DMS79 treated with DMSO at 0.1 percent for 48 hours (cell line): Measurements from ENCODE around the gene CFAP70.

Source experiments
- DNase-seq: peaks from one replicate; lab custom pipeline; 2025; lab: John Stamatoyannopoulos, UW

Gene CFAP70

DNA sequence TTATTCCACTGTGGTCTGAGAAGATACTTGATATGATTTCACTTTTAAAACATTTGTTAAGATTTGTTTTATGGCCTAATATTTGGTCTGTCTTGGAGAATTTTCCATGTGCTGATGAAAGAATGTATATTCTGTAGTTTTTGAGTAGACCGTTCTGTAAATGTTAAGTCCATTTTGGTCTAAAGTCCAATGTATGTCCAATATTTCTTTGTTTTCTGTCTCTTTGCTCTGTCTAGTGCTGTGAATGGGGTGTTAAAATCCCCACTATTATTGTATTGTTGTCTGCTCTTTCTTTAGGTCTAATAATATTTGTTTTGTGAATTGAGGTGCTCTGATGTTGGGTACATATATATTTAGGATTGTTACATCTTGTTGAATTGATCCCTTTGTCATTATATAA lies 142.9 kb downstream of the CFAP70 start:
- DNase-seq: no peak

DNA sequence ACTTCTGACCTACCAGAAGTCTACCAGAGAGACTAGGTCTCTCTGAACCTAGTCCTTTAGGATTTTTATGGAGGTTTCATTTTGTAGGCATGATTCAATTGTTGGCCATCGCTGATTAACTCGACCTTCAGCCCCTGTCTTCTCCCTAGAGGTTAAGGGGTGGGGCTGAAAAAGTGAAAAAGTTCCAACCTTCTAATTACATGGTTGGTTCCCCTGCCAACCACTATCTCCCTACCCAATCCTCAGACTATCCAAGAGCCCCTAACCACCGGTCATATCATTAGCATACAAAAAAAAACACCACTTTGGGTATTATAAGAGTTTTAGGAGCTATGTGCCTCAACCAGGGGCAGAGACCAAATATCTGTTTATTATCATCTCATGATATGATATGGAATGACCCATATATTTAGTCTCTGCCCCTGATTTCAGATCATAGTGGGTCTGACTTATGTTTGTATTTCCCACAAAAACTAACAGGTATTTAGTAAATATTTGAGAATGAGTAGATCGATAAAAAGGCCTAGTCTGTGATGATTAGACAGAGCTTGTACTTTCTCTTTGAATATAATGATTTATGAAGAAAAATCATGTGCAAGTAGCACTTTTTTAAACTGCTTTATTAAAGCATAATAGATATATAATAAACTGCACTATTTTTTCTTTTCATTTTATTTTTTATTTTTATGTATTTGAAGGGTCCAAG lies 147.4 kb downstream of the CFAP70 start:
- DNase-seq: no peak

GRCh38 chr10:73210395-73211105 lies 148.1 kb downstream of the CFAP70 start:
- no peak for DNase-seq

DNA sequence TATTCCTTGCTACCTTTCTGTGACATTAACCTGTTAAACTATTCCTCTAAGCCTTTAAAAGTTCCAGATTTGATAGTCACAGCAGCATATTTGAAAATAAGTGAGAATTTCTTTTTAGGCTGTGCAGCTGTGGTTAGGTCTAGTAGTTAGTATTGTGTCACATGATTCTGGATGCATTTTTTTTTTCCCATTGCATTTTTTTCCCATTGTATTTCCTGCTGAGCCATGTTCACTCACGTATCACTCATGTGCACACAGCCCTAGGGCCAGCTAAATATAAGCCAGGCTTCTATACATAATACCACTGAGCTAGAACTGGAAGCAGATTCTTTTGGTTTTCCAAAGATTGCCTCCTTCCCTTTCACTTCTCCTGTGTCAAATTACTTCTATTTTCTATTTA lies 149.0 kb downstream of the CFAP70 start:
- DNase-seq: no peak

GRCh38 chr10:73207883-73208282 lies 150.8 kb downstream of the CFAP70 start:
- no peak for DNase-seq

DNA sequence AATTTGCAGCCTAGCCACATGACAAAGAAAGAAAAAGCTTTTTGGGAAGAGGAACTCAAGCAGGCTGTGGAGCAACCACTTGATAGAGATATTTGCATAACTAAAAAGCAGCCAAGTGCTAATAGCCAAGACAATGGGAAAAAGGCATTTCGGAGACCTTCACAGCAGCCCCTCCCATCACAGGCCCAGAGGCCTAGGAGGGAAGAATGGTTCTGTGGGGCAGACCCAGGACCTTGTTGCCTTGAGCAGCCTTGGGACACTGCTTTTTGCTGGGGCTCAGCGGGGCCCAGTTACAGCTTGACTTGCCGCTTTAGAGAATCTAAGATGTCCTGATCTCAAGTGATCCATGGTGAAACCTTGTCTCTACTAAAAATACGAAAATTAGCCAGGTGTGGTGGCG lies 152.3 kb downstream of the CFAP70 start:
- DNase-seq: no peak

GRCh38 chr10:73205890-73206289 lies 152.8 kb downstream of the CFAP70 start:
- no peak for DNase-seq

DNA sequence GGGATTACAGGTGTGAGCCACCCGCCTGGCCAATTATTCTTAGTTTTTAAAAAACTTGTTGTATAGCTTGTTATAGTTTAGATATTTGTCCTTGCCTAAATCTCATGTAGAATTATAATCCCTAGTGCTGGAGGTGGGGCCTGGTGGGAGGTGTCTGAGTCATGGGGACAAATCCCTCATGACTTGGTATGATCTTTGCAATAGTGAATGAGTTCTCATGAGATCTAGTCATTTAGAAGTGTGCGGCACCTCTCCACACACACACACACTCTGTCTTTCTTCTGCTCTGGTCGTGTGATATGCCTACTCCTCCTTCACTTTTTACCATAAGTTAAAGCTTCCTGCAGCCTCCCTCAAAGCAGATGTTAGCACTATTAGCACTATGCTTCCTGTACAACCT lies 153.6 kb downstream of the CFAP70 start:
- DNase-seq: no peak
